H1 (cell line): ENCODE results near the gene MYOM3. TPM values are rescaled to one million over a fixed set of nuclear protein-coding genes. Genes with fewer than 3 reads are reported as not detected.

Experiments
- ATF3 ChIP-seq: IDR thresholded peaks from 2 replicates; pipeline ENCODE4 v1.6.1; 2011; ENCODE audit warnings: low read depth, mild to moderate bottlenecking, low read length; ENCODE audit not compliant: insufficient read depth
- CHD7 ChIP-seq: fragments of 300-600 bp; sonication (generic); IDR thresholded peaks from 2 replicates; pipeline ENCODE4 v1.7.1; 2012; ENCODE audit warnings: low read length, moderate library complexity, mild to moderate bottlenecking, inconsistent platforms; ENCODE audit not compliant: insufficient replicate concordance
- CREB1 ChIP-seq: IDR thresholded peaks from 2 replicates; pipeline ENCODE4 v1.6.1; 2012; ENCODE audit warnings: inconsistent platforms
- MAFK ChIP-seq: IDR thresholded peaks from 2 replicates; pipeline ENCODE4 v1.6.1; 2012; ENCODE audit warnings: low read depth, mild to moderate bottlenecking, improper control_type of control experiment, low read length
- TBP ChIP-seq: IDR thresholded peaks from 2 replicates; pipeline ENCODE4 v1.6.1; 2011; ENCODE audit warnings: low read depth, low read length, improper control_type of control experiment
- polyA plus RNA-seq, 7 experiments: library from polyadenylated mRNA; depleted of rRNA in 3 of 7; stranded (reverse) in 5 of 7; unstranded in 2 of 7; fragments of >200 nt in 5 of 7; fragments of 200-250 nt in 2 of 7; gene quantifications; 1 replicate in 5 of 7; 2 replicates in 1 of 7; 4 replicates in 1 of 7; pipeline versions ENCODE4 v1.2.1 to v1.2.3, GENCODE V29; 2011 to 2013; ENCODE audit warnings: missing spikeins in 2 of 7, mixed read lengths in 2 of 7
- total RNA-seq: library from RNA; stranded (reverse); fragmentation: NEBNext Ultra II Directional; extraction: Animal tissue kit (Norgen Biotek cat#: 25700); gene quantifications from 2 replicates; pipeline ENCODE4 v1.2.1, GENCODE V29; 2021

The MYOM3 gene
- total and polyA plus RNA-seq, 2 of the 8 experiments (the other 6 are each of a cell fraction or from before 2014, with no cell fraction given) = 0.08 to 0.09 TPM

GRCh38 chr1:24130385-24130784 is 18.4 kb upstream of the MYOM3 start (continued):
- no peak for TF ChIP-seq CHD7
- no peak for TF ChIP-seq MAFK
- no peak for TF ChIP-seq ATF3
- no peak for TF ChIP-seq CREB1
- TF ChIP-seq TBP = no peak
